Measurements from ENCODE around the gene RAD51. TPM values are rescaled to one million over a fixed set of nuclear protein-coding genes. Genes with fewer than 3 reads are reported as not detected.

The RAD51 gene
- total RNA-seq, 1 donor from 2014 or later, result 4.2 TPM

DNA sequence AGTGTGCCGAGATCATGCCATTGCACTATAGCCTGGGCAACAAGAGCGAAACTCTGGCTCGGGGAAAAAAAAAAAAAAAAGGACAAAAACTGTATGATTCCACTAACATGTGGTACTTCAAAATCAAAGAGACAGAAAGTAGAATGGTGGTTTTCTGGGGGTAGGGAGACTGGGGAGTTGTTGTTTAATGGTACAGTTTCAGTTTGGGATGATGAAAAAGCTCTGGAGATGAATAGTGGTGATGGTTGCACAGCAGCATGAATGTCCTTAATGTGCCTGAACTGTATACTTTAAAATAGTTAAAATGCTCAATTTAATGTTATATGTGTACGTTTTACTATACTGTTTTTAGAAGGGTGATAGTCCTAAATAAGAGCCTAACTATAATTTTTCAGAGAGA is 27.4 kb downstream of the RAD51 start:
- DNase-seq (ENCODE audit: extremely low spot score in 2 of 2), result no peak
- TF ChIP-seq, protein P1, sequence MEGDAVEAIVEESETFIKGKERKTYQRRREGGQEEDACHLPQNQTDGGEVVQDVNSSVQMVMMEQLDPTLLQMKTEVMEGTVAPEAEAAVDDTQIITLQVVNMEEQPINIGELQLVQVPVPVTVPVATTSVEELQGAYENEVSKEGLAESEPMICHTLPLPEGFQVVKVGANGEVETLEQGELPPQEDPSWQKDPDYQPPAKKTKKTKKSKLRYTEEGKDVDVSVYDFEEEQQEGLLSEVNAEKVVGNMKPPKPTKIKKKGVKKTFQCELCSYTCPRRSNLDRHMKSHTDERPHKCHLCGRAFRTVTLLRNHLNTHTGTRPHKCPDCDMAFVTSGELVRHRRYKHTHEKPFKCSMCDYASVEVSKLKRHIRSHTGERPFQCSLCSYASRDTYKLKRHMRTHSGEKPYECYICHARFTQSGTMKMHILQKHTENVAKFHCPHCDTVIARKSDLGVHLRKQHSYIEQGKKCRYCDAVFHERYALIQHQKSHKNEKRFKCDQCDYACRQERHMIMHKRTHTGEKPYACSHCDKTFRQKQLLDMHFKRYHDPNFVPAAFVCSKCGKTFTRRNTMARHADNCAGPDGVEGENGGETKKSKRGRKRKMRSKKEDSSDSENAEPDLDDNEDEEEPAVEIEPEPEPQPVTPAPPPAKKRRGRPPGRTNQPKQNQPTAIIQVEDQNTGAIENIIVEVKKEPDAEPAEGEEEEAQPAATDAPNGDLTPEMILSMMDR (IDR thresholded peaks at IDR 0.05), result no peak
- TF ChIP-seq POLR2A (IDR thresholded peaks at IDR 0.05), result no peak
- TF ChIP-seq POLR2AphosphoS5 (IDR thresholded peaks at IDR 0.05; ENCODE audit: insufficient read depth in 1 of 2, low read depth in 1 of 2), result no peak
- H3K9me3 ChIP-seq, result no peaks in the 10 kb centered on the region

DNA sequence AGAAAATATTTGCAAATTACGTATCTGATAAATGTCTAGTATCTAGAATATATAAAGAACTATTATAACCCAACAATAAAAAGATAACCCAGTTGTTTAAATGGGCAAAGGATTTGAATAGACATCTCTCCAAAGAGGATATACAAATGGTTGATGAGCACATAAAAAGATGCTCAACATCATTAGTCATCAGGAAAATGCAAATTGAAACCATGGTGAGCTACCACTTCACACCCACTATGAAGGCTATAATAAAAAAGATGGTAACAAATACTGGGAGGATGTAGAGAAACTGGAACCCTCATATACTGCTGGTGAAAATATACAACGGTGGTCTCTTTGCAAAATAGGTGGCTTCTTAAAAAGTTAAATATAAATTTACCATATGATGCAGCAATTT is 28.0 kb downstream of the RAD51 start:
- H3K4me1 ChIP-seq, result no peaks in the 10 kb centered on the region
- no peak for DNase-seq (ENCODE audit: extremely low spot score in 2 of 2)

More for the DNA sequence above, 27.4 kb downstream of the RAD51 start:
- Histone ChIP-seq H3K36me3 (no peaks in the 10 kb centered on the region), H3K27ac (no peak overlapping the region), H3K4me3 (no peak overlapping the region), H3K27me3 (no peaks in the 10 kb centered on the region), H3K4me1 (no peaks in the 10 kb centered on the region)
- intact Hi-C loops (cut with DNase I), result no loop called here

DNA sequence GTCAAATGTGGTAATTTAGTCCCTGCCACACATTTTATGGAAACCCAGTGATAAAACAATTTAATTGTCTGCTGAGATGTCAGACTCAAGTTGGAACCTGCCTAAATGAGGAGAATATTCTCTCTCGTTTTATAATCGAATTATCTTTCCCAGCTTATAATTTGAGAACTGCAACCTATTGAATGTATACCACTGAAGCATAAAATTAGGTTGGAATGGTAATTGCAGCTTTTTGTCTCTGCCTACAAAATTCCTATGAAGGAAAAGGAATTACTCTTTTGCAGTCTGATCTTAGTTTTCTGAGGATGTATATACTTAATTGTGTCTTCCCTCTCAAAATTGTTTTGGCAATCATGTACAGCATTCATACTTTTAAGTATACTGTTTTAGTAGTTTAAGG is 28.9 kb downstream of the RAD51 start:
- TF ChIP-seq POLR2AphosphoS5 (IDR thresholded peaks at IDR 0.05; ENCODE audit: insufficient read depth in 1 of 2, low read depth in 1 of 2) (no peak), POLR2A (IDR thresholded peaks at IDR 0.05) (no peak)
- TF ChIP-seq, protein P1 (IDR thresholded peaks at IDR 0.05), result no peak
- H3K27ac ChIP-seq, result no peak overlapping the region
- no peaks in the 10 kb centered on the region for H3K4me1 ChIP-seq
- H3K4me3 ChIP-seq, result no peak overlapping the region
- DNase-seq (ENCODE audit: extremely low spot score in 2 of 2), result no peak
- H3K27me3 ChIP-seq, result no peaks in the 10 kb centered on the region
- H3K36me3 ChIP-seq, result no peaks in the 10 kb centered on the region
- intact Hi-C loops (cut with DNase I), result no loop called here
- H3K9me3 ChIP-seq, result no peaks in the 10 kb centered on the region

More for the DNA sequence above, 28.0 kb downstream of the RAD51 start:
- intact Hi-C loops (cut with DNase I), result no loop called here
- Histone ChIP-seq H3K9me3 (no peaks in the 10 kb centered on the region), H3K4me3 (no peak overlapping the region), H3K27ac (no peak overlapping the region), H3K27me3 (no peaks in the 10 kb centered on the region), H3K36me3 (no peaks in the 10 kb centered on the region)
- TF ChIP-seq POLR2AphosphoS5 (IDR thresholded peaks at IDR 0.05; ENCODE audit: insufficient read depth in 1 of 2, low read depth in 1 of 2), result no peak
- TF ChIP-seq, protein P1 (IDR thresholded peaks at IDR 0.05), result no peak

DNA sequence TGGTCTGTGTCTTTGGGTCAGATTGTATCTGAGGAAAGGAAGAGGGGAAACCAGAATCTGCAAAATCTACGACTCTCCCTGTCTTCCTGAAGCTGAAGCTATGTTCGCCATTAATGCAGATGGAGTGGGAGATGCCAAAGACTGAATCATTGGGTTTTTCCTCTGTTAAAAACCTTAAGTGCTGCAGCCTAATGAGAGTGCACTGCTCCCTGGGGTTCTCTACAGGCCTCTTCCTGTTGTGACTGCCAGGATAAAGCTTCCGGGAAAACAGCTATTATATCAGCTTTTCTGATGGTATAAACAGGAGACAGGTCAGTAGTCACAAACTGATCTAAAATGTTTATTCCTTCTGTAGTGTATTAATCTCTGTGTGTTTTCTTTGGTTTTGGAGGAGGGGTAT is 36.1 kb downstream of the RAD51 start:
- no peaks in the 10 kb centered on the region for H3K27me3 ChIP-seq
- no peaks in the 10 kb centered on the region for H3K9me3 ChIP-seq
- no peak for TF ChIP-seq POLR2AphosphoS5 (IDR thresholded peaks at IDR 0.05; ENCODE audit: insufficient read depth in 1 of 2, low read depth in 1 of 2)
- H3K36me3 ChIP-seq, result peaks cover 0 to 13% of the 10 kb centered on the region in 2 donors
- no peak overlapping the region for H3K27ac ChIP-seq
- H3K4me3 ChIP-seq, result no peak overlapping the region
- no peaks in the 10 kb centered on the region for H3K4me1 ChIP-seq
- intact Hi-C loops (cut with DNase I), result no loop called here
- no peak for DNase-seq (ENCODE audit: extremely low spot score in 2 of 2)

DNA sequence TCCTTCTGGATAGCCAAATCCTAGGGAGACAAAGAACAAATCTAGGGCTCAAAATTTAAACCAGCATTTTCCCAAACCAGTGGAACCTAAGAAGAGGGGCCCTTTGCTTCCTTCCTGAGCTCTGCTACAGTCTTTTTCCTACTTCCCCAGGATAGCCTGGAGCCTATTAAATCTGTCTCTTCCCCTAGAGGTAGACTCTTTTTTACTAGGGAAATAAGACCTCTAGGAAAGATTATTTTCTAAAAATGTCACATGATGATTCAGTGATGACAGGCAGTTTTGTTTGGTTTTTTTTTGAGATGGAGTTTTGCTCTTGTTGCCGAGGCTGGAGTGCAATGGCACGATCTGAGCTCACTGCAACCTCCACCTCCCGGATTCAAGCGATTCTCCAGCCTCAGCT is 41.6 kb downstream of the RAD51 start:
- Histone ChIP-seq H3K4me1 (no peaks in the 10 kb centered on the region), H3K4me3 (no peak overlapping the region), H3K36me3 (peaks cover 0 to 53% of the 10 kb centered on the region in 2 donors), H3K27ac (no peak overlapping the region), H3K27me3 (no peaks in the 10 kb centered on the region), H3K9me3 (no peaks in the 10 kb centered on the region)
- no peak for DNase-seq (ENCODE audit: extremely low spot score in 2 of 2)
- intact Hi-C loops (cut with DNase I), result no loop called here
- TF ChIP-seq POLR2A (IDR thresholded peaks at IDR 0.05) (no peak), POLR2AphosphoS5 (IDR thresholded peaks at IDR 0.05; ENCODE audit: insufficient read depth in 1 of 2, low read depth in 1 of 2) (no peak)
- TF ChIP-seq, protein P1 (IDR thresholded peaks at IDR 0.05), result no peak
